Prostate gland (tissue), 2 donors: ENCODE results near the gene NFATC1. TPM values are rescaled to one million over a fixed set of nuclear protein-coding genes. Genes with fewer than 3 reads are reported as not detected.

ENCODE experiments used
- DNase-seq: peaks from one replicate; pipeline ENCODE4 v3.0.0-alpha.2; 2019; ENCODE audit warnings: low spot score
- H3K27ac ChIP-seq, 2 donors: fragments of 200-600 bp; sonication (generic); 2 replicates each; pipeline ENCODE4 v1.5.1; 2017 to 2019
- H3K27me3 ChIP-seq: fragments of 200-600 bp; sonication (generic); replicated peaks from 2 replicates; pipeline ENCODE4 v1.5.1; 2019; ENCODE audit not compliant: insufficient read depth
- H3K36me3 ChIP-seq, 2 donors: fragments of 200-600 bp; sonication (generic); 1 replicate in 1 of 2; 2 replicates in 1 of 2; pipeline versions ENCODE4 v1.5.1 to v1.8.1; 2017 to 2019
- H3K4me1 ChIP-seq: fragments of 200-600 bp; sonication (generic); replicated peaks from 2 replicates; pipeline ENCODE4 v1.5.1; 2019
- H3K4me3 ChIP-seq, 2 donors: fragments of 200-600 bp; sonication (generic); 2 replicates each; pipeline ENCODE4 v1.5.1; 2017 to 2019
- H3K9me3 ChIP-seq: fragments of 200-600 bp; sonication (generic); 2 replicates; pipeline ENCODE4 v1.5.1; 2017
- CTCF ChIP-seq, 4 experiments: fragments of 200-600 bp in 2 of 4; fragments of 450-650 bp in 2 of 4; sonication (generic) in 2 of 4; IDR thresholded peaks; 1 replicate in 3 of 4; 2 replicates in 1 of 4; pipeline ENCODE4 v1.5.1; 2016 to 2019; ENCODE audit warnings: antibody characterized with exemption in 4 of 4, mild to moderate bottlenecking in 2 of 4, moderate library complexity in 2 of 4
- POLR2A ChIP-seq: fragments of 450-650 bp; IDR thresholded peaks from one replicate; pipeline ENCODE4 v1.6.1; 2016; ENCODE audit warnings: antibody characterized with exemption, mild to moderate bottlenecking
- POLR2AphosphoS5 ChIP-seq: sonication (generic); formaldehyde crosslinking; IDR thresholded peaks from one replicate; pipeline ENCODE4 v1.6.1; 2017; ENCODE audit warnings: antibody characterized with exemption
- WGBS: methylation state at CpG from one replicate; pipeline ENCODE4 v1.1.5; 2018; 5-methylcytosine and 5-hydroxymethylcytosine counted together
- intact Hi-C: fragments of 100-400 bp; cut with DNase I; formaldehyde crosslinking; loops from one replicate; pipeline ENCODE4 v1.14.2; 2022
- total RNA-seq, 2 donors: library from RNA; depleted of rRNA; stranded (reverse); fragments of >200 nt; gene quantifications; one replicate each; pipeline ENCODE4 v1.1.0, GENCODE V29; 2016

The NFATC1 gene
- total RNA-seq, 2 donors from 2014 or later: 16.8 to 24.6 TPM

GRCh38 chr18:79510731-79511241 lies 115.1 kb downstream of the NFATC1 start:
- 94% methylated on average over 36 of the region's 36 CpGs for WGBS
- H3K36me3 ChIP-seq: no peaks in the 10 kb centered on the region

GRCh38 chr18:79511271-79511670 lies 115.5 kb downstream of the NFATC1 start:
- Histone ChIP-seq H3K27me3 (no peaks in the 10 kb centered on the region), H3K27ac (no peak overlapping the region), H3K36me3 (no peaks in the 10 kb centered on the region), H3K9me3 (no peaks in the 10 kb centered on the region), H3K4me1 (peaks cover 4% of the 10 kb centered on the region), H3K4me3 (no peak overlapping the region)
- no peak for DNase-seq
- 95% methylated on average over 21 of the region's 21 CpGs for WGBS
- TF ChIP-seq CTCF (IDR thresholded peaks at IDR 0.05) (no peak), POLR2AphosphoS5 (no peak), POLR2A (no peak)
- intact Hi-C loops: no loop called here

More at GRCh38 chr18:79510731-79511241, 115.1 kb downstream of the NFATC1 start:
- intact Hi-C loops: no loop called here
- Histone ChIP-seq H3K27ac (no peak overlapping the region), H3K4me3 (no peak overlapping the region), H3K9me3 (no peaks in the 10 kb centered on the region), H3K4me1 (peaks cover 4% of the 10 kb centered on the region), H3K27me3 (no peaks in the 10 kb centered on the region)
- no peak for TF ChIP-seq CTCF (IDR thresholded peaks at IDR 0.05)
- no peak for TF ChIP-seq POLR2A
- TF ChIP-seq POLR2AphosphoS5: no peak
- DNase-seq: no peak

- Histone ChIP-seq H3K36me3 (no peaks in the 10 kb centered on the region), H3K9me3 (no peaks in the 10 kb centered on the region), H3K4me3 (no peak overlapping the region), H3K27me3 (no peaks in the 10 kb centered on the region), H3K4me1 (peaks cover 4% of the 10 kb centered on the region), H3K27ac (no peak overlapping the region)
- intact Hi-C loops: no loop called here
- DNase-seq: no peak
- TF ChIP-seq POLR2A (no peak), POLR2AphosphoS5 (no peak), CTCF (IDR thresholded peaks at IDR 0.05) (no peak)
- WGBS: 83% methylated on average over 32 of the region's 32 CpGs
Measured at GRCh38 chr18:79511671-79512301, 116.1 kb downstream of the NFATC1 start.

GRCh38 chr18:79512461-79513380 lies 117.0 kb downstream of the NFATC1 start:
- Histone ChIP-seq H3K9me3 (no peaks in the 10 kb centered on the region), H3K27me3 (no peaks in the 10 kb centered on the region), H3K36me3 (no peaks in the 10 kb centered on the region), H3K4me3 (no peak overlapping the region), H3K4me1 (no peaks in the 10 kb centered on the region), H3K27ac (no peak overlapping the region)
- intact Hi-C loops: no loop called here
- no peak for TF ChIP-seq CTCF (IDR thresholded peaks at IDR 0.05)
- TF ChIP-seq POLR2AphosphoS5: no peak
- no peak for TF ChIP-seq POLR2A
- 92% methylated on average over 52 of the region's 54 CpGs for whole genome bisulfite sequencing
- no peak for DNase-seq
